DND-41 (cell line): ENCODE measurements around the gene MDM1.

Experiments used
- ATAC-seq: fragments of 200-7000 bp; cut with Tn5 transposase; 3 replicates; pipeline ENCODE4 v1.9.1; 2021; ENCODE audit warnings: low read depth; ENCODE audit not compliant: insufficient read depth
- DNase-seq: peaks from one replicate; pipeline ENCODE4 v3.0.0-alpha.2; 2020
- H2AFZ ChIP-seq: 2 replicates; pipeline ENCODE4 v1.6.0; 2012; ENCODE audit warnings: low read depth, low read length
- H3K27ac ChIP-seq: 2 replicates; pipeline ENCODE4 v1.5.1; 2012; ENCODE audit warnings: low read length, inconsistent platforms
- H3K27me3 ChIP-seq: fragments of 200-600 bp; sonication (generic); 2 replicates; pipeline ENCODE4 v1.6.0; 2012; ENCODE audit warnings: low read length, mild to moderate bottlenecking, inconsistent platforms; ENCODE audit not compliant: insufficient read depth, poor library complexity
- H3K36me3 ChIP-seq: 2 replicates; pipeline ENCODE4 v1.5.1; 2012; ENCODE audit warnings: low read length, inconsistent platforms; ENCODE audit not compliant: insufficient read depth
- H3K4me1 ChIP-seq: 2 replicates; pipeline ENCODE4 v1.5.1; 2012; ENCODE audit warnings: mild to moderate bottlenecking, low read length; ENCODE audit not compliant: insufficient read depth
- H3K4me2 ChIP-seq: 2 replicates; pipeline ENCODE4 v1.6.0; 2012; ENCODE audit warnings: mild to moderate bottlenecking, moderate library complexity, low read length, inconsistent platforms; ENCODE audit not compliant: insufficient read depth
- H3K4me3 ChIP-seq, 2 experiments: fragments of 200-600 bp in 1 of 2; shearing (Covaris generic) in 1 of 2; 2 replicates each; pipeline ENCODE4 v1.5.1; 2012 to 2016; ENCODE audit warnings: inconsistent platforms in 2 of 2, low read length in 2 of 2, mild to moderate bottlenecking in 2 of 2, low read depth in 1 of 2, moderate library complexity in 1 of 2
- H3K79me2 ChIP-seq: 2 replicates; pipeline ENCODE4 v1.6.0; 2012; ENCODE audit warnings: low read length, inconsistent platforms; ENCODE audit not compliant: insufficient read depth
- H3K9ac ChIP-seq: 2 replicates; pipeline ENCODE4 v1.6.0; 2012; ENCODE audit warnings: low read depth, mild to moderate bottlenecking, inconsistent platforms, low read length, moderate library complexity
- H3K9me3 ChIP-seq: 2 replicates; pipeline ENCODE4 v1.5.1; 2012; ENCODE audit warnings: low read length, moderate library complexity, mild to moderate bottlenecking, inconsistent platforms; ENCODE audit not compliant: insufficient read depth, severe bottlenecking
- H4K20me1 ChIP-seq: 2 replicates; pipeline ENCODE4 v1.6.0; 2012; ENCODE audit warnings: low read length; ENCODE audit not compliant: insufficient read depth
- EZH2 ChIP-seq: IDR thresholded peaks from 3 replicates; pipeline ENCODE4 v1.6.1; 2012; ENCODE audit warnings: borderline replicate concordance, low read depth, mild to moderate bottlenecking, moderate library complexity, low read length, inconsistent platforms; ENCODE audit not compliant: severe bottlenecking
- TF ChIP-seq, protein P1 (sequence below): IDR thresholded peaks from 2 replicates; pipeline ENCODE4 v1.5.1; 2012; ENCODE audit warnings: borderline replicate concordance, low read length, moderate library complexity, mild to moderate bottlenecking; ENCODE audit not compliant: poor library complexity, severe bottlenecking; ENCODE audit errors: extremely low read depth

Gene MDM1

GRCh38 chr12:68368327-68368726, 36.2 kb upstream of the MDM1 start:
- TF ChIP-seq, protein P1, sequence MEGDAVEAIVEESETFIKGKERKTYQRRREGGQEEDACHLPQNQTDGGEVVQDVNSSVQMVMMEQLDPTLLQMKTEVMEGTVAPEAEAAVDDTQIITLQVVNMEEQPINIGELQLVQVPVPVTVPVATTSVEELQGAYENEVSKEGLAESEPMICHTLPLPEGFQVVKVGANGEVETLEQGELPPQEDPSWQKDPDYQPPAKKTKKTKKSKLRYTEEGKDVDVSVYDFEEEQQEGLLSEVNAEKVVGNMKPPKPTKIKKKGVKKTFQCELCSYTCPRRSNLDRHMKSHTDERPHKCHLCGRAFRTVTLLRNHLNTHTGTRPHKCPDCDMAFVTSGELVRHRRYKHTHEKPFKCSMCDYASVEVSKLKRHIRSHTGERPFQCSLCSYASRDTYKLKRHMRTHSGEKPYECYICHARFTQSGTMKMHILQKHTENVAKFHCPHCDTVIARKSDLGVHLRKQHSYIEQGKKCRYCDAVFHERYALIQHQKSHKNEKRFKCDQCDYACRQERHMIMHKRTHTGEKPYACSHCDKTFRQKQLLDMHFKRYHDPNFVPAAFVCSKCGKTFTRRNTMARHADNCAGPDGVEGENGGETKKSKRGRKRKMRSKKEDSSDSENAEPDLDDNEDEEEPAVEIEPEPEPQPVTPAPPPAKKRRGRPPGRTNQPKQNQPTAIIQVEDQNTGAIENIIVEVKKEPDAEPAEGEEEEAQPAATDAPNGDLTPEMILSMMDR: no peak
- no peak for TF ChIP-seq EZH2
- no peak overlapping the region for H3K9ac ChIP-seq
- no peak overlapping the region for H2AFZ ChIP-seq
- DNase-seq (no peak), ATAC-seq (no peak)
- H3K27me3 ChIP-seq: no peaks in the 10 kb centered on the region
- no peak overlapping the region for H3K4me2 ChIP-seq
- H3K4me1 ChIP-seq: peaks cover 28% of the 10 kb centered on the region
- H3K27ac ChIP-seq: no peak overlapping the region
- H3K9me3 ChIP-seq: no peaks in the 10 kb centered on the region
- no peaks in the 10 kb centered on the region for H3K79me2 ChIP-seq
- no peak overlapping the region for H3K4me3 ChIP-seq
- H3K36me3 ChIP-seq: no peaks in the 10 kb centered on the region
- H4K20me1 ChIP-seq: no peaks in the 10 kb centered on the region

GRCh38 chr12:68367903-68368302, 35.7 kb upstream of the MDM1 start:
- Histone ChIP-seq H3K27ac (no peak overlapping the region), H3K4me2 (no peak overlapping the region), H4K20me1 (no peaks in the 10 kb centered on the region), H3K9me3 (no peaks in the 10 kb centered on the region), H3K9ac (no peak overlapping the region), H3K36me3 (no peaks in the 10 kb centered on the region), H3K4me3 (no peak overlapping the region), H3K27me3 (no peaks in the 10 kb centered on the region), H3K4me1 (peaks cover 25% of the 10 kb centered on the region), H3K79me2 (no peaks in the 10 kb centered on the region), H2AFZ (no peak overlapping the region)
- DNase-seq (no peak), ATAC-seq (no peak)
- TF ChIP-seq, protein P1: no peak
- no peak for TF ChIP-seq EZH2

DNA sequence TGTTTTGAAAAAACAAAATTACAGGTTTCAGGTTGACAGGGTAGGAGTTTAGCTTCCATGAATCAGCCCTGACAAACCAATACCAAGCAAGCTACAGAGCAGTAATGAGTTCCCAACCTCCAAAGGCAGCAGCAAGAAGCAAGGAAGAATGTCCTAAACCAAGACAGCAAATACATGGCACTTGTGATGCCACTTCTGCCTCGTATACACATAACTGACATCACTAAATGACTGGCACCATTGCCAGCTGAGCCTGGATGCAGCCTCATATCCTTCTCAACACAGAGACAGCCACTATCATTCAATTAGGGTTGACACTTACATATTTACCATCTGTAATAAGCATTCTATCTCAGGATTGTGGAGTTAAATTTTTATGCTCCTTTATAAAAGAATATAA, 35.0 kb upstream of the MDM1 start:
- Histone ChIP-seq H4K20me1 (no peaks in the 10 kb centered on the region), H3K4me1 (peaks cover 22% of the 10 kb centered on the region), H3K9ac (no peak overlapping the region), H3K27me3 (no peaks in the 10 kb centered on the region), H3K79me2 (no peaks in the 10 kb centered on the region), H3K4me3 (no peak overlapping the region), H3K9me3 (no peaks in the 10 kb centered on the region), H3K4me2 (no peak overlapping the region), H2AFZ (no peak overlapping the region), H3K27ac (no peak overlapping the region), H3K36me3 (no peaks in the 10 kb centered on the region)
- DNase-seq (no peak), ATAC-seq (no peak)
- no peak for TF ChIP-seq EZH2
- TF ChIP-seq, protein P1: no peak
